HCT116 (cell line): ENCODE measurements around the gene TTC33. TPM values are rescaled to one million over a fixed set of nuclear protein-coding genes. Genes with fewer than 3 reads are reported as not detected.

ENCODE experiments used
- ATAC-seq: fragments of 200-7000 bp; cut with Tn5 transposase; 2 replicates; pipeline ENCODE4 v1.9.1; 2020; ENCODE audit warnings: mild to moderate bottlenecking, moderate library complexity
- BruUV-seq: library from RNA; stranded (reverse); fragments of 400-500 nt; replicated peaks from 2 replicates; lab custom pipeline; 2021; lab: Mats Ljungman, UMichigan
- CTCF ChIA-PET: fragments of 300-600 bp; sonication (Branson Sonifier 250); formaldehyde crosslinking; loops from one replicate; lab custom pipeline; 2021; ENCODE audit warnings: antibody characterized with exemption; lab: Charles Lee
- POLR2A ChIA-PET: fragments of 300-600, 350-600 bp; sonication (Branson Sonifier 250); formaldehyde crosslinking; loops from one replicate; lab custom pipeline; 2021; ENCODE audit warnings: antibody characterized with exemption; lab: Charles Lee
- RAD21 ChIA-PET, 2 experiments: fragments of 300-600 bp; sonication (Branson Sonifier 250); formaldehyde crosslinking; loops; one replicate each; lab custom pipeline; 2023; ENCODE audit warnings: low total read pairs in 2 of 2; ENCODE audit not compliant: uncharacterized antibody in 2 of 2, unreplicated experiment in 2 of 2, low non-redundant PET in 1 of 2; lab: Charles Lee
- DNase-seq: peaks from one replicate; pipeline ENCODE4 v3.0.0-alpha.2; 2010; ENCODE audit warnings: low read depth, low spot score
- H2AFZ ChIP-seq: fragments of 200-600 bp; shearing (Covaris generic), sonication (generic); 2 replicates; pipeline ENCODE4 v1.6.1; 2017; ENCODE audit warnings: low read depth, mixed run types, mixed read lengths, antibody characterized with exemption, low read length; ENCODE audit not compliant: poor library complexity, severe bottlenecking
- H3K27ac ChIP-seq: 2 replicates; pipeline ENCODE4 v1.5.1; 2012; ENCODE audit warnings: low read depth, low read length
- H3K27me3 ChIP-seq: fragments of 200-600 bp; sonication (generic); 2 replicates; pipeline ENCODE4 v1.6.1; 2016; ENCODE audit warnings: mixed run types, low read length, mixed read lengths; ENCODE audit not compliant: insufficient read depth
- H3K36me3 ChIP-seq, 2 experiments: fragments of 200-500 bp in 1 of 2; fragments of 200-600 bp in 1 of 2; sonication (Bioruptor generic) in 1 of 2; sonication (generic) in 1 of 2; 2 replicates each; pipeline versions ENCODE4 v1.5.1 to v1.6.1; 2014 to 2016; ENCODE audit warnings: low read length in 2 of 2, inconsistent platforms in 1 of 2, mixed read lengths in 1 of 2, mixed run types in 1 of 2; ENCODE audit not compliant: insufficient read depth in 2 of 2, control insufficient read depth in 1 of 2
- H3K4me1 ChIP-seq, 2 experiments: fragments of 200-600 bp in 1 of 2; sonication (generic) in 1 of 2; 2 replicates each; pipeline versions ENCODE4 v1.5.1 to v1.6.1; 2012 to 2017; ENCODE audit warnings: low read length in 2 of 2, inconsistent platforms in 1 of 2, mild to moderate bottlenecking in 1 of 2, mixed read lengths in 1 of 2, mixed run types in 1 of 2, moderate library complexity in 1 of 2; ENCODE audit not compliant: insufficient read depth in 2 of 2, control insufficient read depth in 1 of 2
- H3K4me2 ChIP-seq: fragments of 200-600 bp; sonication (generic); 2 replicates; pipeline ENCODE4 v1.6.1; 2017; ENCODE audit warnings: mixed run types, low read length, mixed read lengths
- H3K4me3 ChIP-seq, 2 experiments: fragments of 200-600 bp in 1 of 2; sonication (generic) in 1 of 2; replicated peaks in 1 of 2; 2 replicates each; pipeline ENCODE4 v1.5.1; 2011 to 2016; ENCODE audit warnings: low read length in 2 of 2, control low read depth in 1 of 2, low read depth in 1 of 2, mild to moderate bottlenecking in 1 of 2, mixed read lengths in 1 of 2, mixed run types in 1 of 2
- H3K79me2 ChIP-seq: fragments of 200-600 bp; sonication (generic); 2 replicates; pipeline ENCODE4 v1.6.1; 2017; ENCODE audit warnings: mild to moderate bottlenecking, mixed run types, low read length, moderate library complexity, mixed read lengths; ENCODE audit not compliant: insufficient read depth
- H3K9ac ChIP-seq: fragments of 200-600 bp; sonication (generic); 2 replicates; pipeline ENCODE4 v1.6.1; 2016; ENCODE audit warnings: low read length, mixed read lengths
- H3K9me2 ChIP-seq: fragments of 200-600 bp; sonication (generic), shearing (Covaris generic); 2 replicates; pipeline ENCODE4 v1.6.1; 2017; ENCODE audit warnings: mixed run types, mild to moderate bottlenecking, moderate library complexity; ENCODE audit not compliant: insufficient read depth
- H3K9me3 ChIP-seq, 2 experiments: fragments of 200-500 bp in 1 of 2; fragments of 200-600 bp in 1 of 2; sonication (Bioruptor generic) in 1 of 2; sonication (generic) in 1 of 2; 2 replicates each; pipeline ENCODE4 v1.6.1; 2014 to 2017; ENCODE audit warnings: low read length in 2 of 2, mixed read lengths in 2 of 2, inconsistent platforms in 1 of 2, low read depth in 1 of 2, mild to moderate bottlenecking in 1 of 2, mixed run types in 1 of 2, moderate library complexity in 1 of 2; ENCODE audit not compliant: control insufficient read depth in 1 of 2, insufficient read depth in 1 of 2
- H4K20me1 ChIP-seq: fragments of 200-600 bp; sonication (generic), shearing (Covaris generic); 2 replicates; pipeline ENCODE4 v1.6.1; 2017; ENCODE audit warnings: mixed run types, mild to moderate bottlenecking, moderate library complexity; ENCODE audit not compliant: insufficient read depth
- ATF3 ChIP-seq: IDR thresholded peaks from 2 replicates; pipeline ENCODE4 v1.6.1; 2012
- CBX3 ChIP-seq: IDR thresholded peaks from 2 replicates; pipeline ENCODE4 v1.6.1; 2012; ENCODE audit warnings: low read depth
- CEBPB ChIP-seq: IDR thresholded peaks from 2 replicates; pipeline ENCODE4 v1.6.1; 2012; ENCODE audit warnings: low read depth
- EZH2 ChIP-seq: fragments of 200-600 bp; sonication (generic); IDR thresholded peaks from 2 replicates; pipeline ENCODE4 v1.6.1; 2017; ENCODE audit warnings: antibody characterized with exemption, mixed run types
- EZH2phosphoT487 ChIP-seq: fragments of 200-600 bp; IDR thresholded peaks from 2 replicates; pipeline ENCODE4 v1.6.1; 2018; ENCODE audit warnings: antibody characterized with exemption, borderline replicate concordance
- JUND ChIP-seq: IDR thresholded peaks from 2 replicates; pipeline ENCODE4 v1.6.1; 2012
- POLR2AphosphoS5 ChIP-seq: IDR thresholded peaks from 2 replicates; pipeline ENCODE4 v1.6.1; 2011; ENCODE audit warnings: mild to moderate bottlenecking, low read depth, low read length, moderate library complexity
- RAD21 ChIP-seq: IDR thresholded peaks from 2 replicates; pipeline ENCODE4 v1.6.1; 2012; ENCODE audit warnings: low read depth, mild to moderate bottlenecking
- SIN3A ChIP-seq: IDR thresholded peaks from 2 replicates; pipeline ENCODE4 v1.6.1; 2012; ENCODE audit warnings: low read depth
- SP1 ChIP-seq: IDR thresholded peaks from 2 replicates; pipeline ENCODE4 v1.6.1; 2012; ENCODE audit warnings: low read depth
- SRF ChIP-seq: IDR thresholded peaks from 2 replicates; pipeline ENCODE4 v1.6.1; 2012; ENCODE audit warnings: low read depth
- TCF7L2 ChIP-seq: IDR thresholded peaks from 2 replicates; pipeline ENCODE4 v1.7.0; 2011; ENCODE audit warnings: borderline replicate concordance, inconsistent platforms; ENCODE audit not compliant: insufficient read depth, insufficient read length; ENCODE audit errors: extremely low read depth
- YY1 ChIP-seq: IDR thresholded peaks from 2 replicates; pipeline ENCODE4 v1.6.1; 2011; ENCODE audit warnings: low read length, low read depth, moderate library complexity, mild to moderate bottlenecking; ENCODE audit not compliant: insufficient replicate concordance; ENCODE audit errors: extremely low read depth
- ZNF274 ChIP-seq: fragments of 200-500 bp; sonication (Bioruptor generic); IDR thresholded peaks from 2 replicates; pipeline ENCODE4 v1.6.1; 2014; ENCODE audit warnings: mild to moderate bottlenecking, low read depth, low read length, inconsistent platforms
- intact Hi-C: fragments of 100-400 bp; cut with micrococcal nuclease; formaldehyde crosslinking; loops from 2 replicates; pipeline ENCODE4 v1.10.0; 2022
- total RNA-seq: library from RNA; stranded (reverse); gene quantifications from one replicate; pipeline ENCODE4 v1.2.1, GENCODE V29; 2021; ENCODE audit not compliant: unreplicated experiment
- TF ChIP-seq, protein P1 (sequence below), 3 experiments: fragments of 200-600 bp in 1 of 3; sonication (generic) in 1 of 3; IDR thresholded peaks in 2 of 3; conservative IDR thresholded peaks in 1 of 3; 2 replicates each; pipeline ENCODE4 v1.5.1; 2012 to 2017; ENCODE audit warnings: low read depth in 2 of 3, low read length in 2 of 3, antibody characterized with exemption in 1 of 3, borderline replicate concordance in 1 of 3, control low read depth in 1 of 3, mild to moderate bottlenecking in 1 of 3, mixed read lengths in 1 of 3, mixed run types in 1 of 3, moderate library complexity in 1 of 3; ENCODE audit not compliant: insufficient read depth in 1 of 3

The TTC33 gene
- total RNA-seq, 1 experiment from 2014 or later = 14.5 TPM

GRCh38 chr5:40607202-40607601, 148.6 kb downstream of the TTC33 start:
- no peak overlapping the region for H3K27ac ChIP-seq
- ATAC-seq = no peak
- no peak for TF ChIP-seq SIN3A
- no peak for TF ChIP-seq JUND
- TF ChIP-seq CBX3 = no peak
- no peak for TF ChIP-seq EZH2phosphoT487
- no peak for TF ChIP-seq YY1
- TF ChIP-seq ZNF274 = no peak
- TF ChIP-seq POLR2AphosphoS5 = no peak
- TF ChIP-seq EZH2 = no peak
- no peak for TF ChIP-seq CEBPB
- TF ChIP-seq SRF = no peak
- TF ChIP-seq, protein P1, sequence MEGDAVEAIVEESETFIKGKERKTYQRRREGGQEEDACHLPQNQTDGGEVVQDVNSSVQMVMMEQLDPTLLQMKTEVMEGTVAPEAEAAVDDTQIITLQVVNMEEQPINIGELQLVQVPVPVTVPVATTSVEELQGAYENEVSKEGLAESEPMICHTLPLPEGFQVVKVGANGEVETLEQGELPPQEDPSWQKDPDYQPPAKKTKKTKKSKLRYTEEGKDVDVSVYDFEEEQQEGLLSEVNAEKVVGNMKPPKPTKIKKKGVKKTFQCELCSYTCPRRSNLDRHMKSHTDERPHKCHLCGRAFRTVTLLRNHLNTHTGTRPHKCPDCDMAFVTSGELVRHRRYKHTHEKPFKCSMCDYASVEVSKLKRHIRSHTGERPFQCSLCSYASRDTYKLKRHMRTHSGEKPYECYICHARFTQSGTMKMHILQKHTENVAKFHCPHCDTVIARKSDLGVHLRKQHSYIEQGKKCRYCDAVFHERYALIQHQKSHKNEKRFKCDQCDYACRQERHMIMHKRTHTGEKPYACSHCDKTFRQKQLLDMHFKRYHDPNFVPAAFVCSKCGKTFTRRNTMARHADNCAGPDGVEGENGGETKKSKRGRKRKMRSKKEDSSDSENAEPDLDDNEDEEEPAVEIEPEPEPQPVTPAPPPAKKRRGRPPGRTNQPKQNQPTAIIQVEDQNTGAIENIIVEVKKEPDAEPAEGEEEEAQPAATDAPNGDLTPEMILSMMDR (IDR thresholded peaks at IDR 0.05 in 2 of 3, conservative IDR thresholded peaks at IDR 0.05 in 1 of 3; ENCODE audit: borderline replicate concordance in 1 of 3, insufficient read depth in 1 of 3, low read depth in 2 of 3, low read length in 2 of 3) = no peak
- no peak for TF ChIP-seq RAD21
- no peak for TF ChIP-seq TCF7L2
- TF ChIP-seq SP1 = no peak
- no peak for TF ChIP-seq ATF3
- TF ChIP-seq, all 23 proteins: peak for 0
- Histone ChIP-seq H4K20me1 (no peaks in the 10 kb centered on the region), H3K27me3 (no peaks in the 10 kb centered on the region), H2AFZ (no peak overlapping the region), H3K79me2 (no peaks in the 10 kb centered on the region), H3K4me2 (no peak overlapping the region), H3K4me3 (no peak overlapping the region), H3K9me3 (no peaks in the 10 kb centered on the region), H3K9ac (no peak overlapping the region), H3K9me2 (no peaks in the 10 kb centered on the region), H3K4me1 (no peaks in the 10 kb centered on the region), H3K36me3 (no peaks in the 10 kb centered on the region)
- no peak for DNase-seq
- POLR2A ChIA-PET = no interaction called here
- intact Hi-C loops = no loop called here
- BruUV-seq = no TSS peak
- CTCF ChIA-PET = no interaction called here
- RAD21 ChIA-PET = no interaction called here
